ENCODE results near the gene HCRTR1. TPM values are rescaled to one million over a fixed set of nuclear protein-coding genes. Genes with fewer than 3 reads are reported as not detected.
A peak's percentile ranks its signal among the peaks of the same experiment; 100 is the strongest.

The HCRTR1 gene
- total RNA-seq (not detected), polyA plus RNA-seq (not detected)
- long read RNA-seq, donor 1, partial matches to known transcripts, result 7 of 17 reads
- long read RNA-seq, donor 1, other reads (novel, unspliced or antisense), result 10 of 17 reads
- long read RNA-seq, donor 2, result 0 reads
- long read RNA-seq, donor 3, result 0 reads
- long read RNA-seq, donor 4, result 0 reads
- long read RNA-seq, donor 5, result 0 reads
- long read RNA-seq, donor 6, result 0 reads
- long read RNA-seq, donor 7, result 0 reads
- long read RNA-seq, donor 8, result 0 reads
- long read RNA-seq, donor 9, result 0 reads
- long read RNA-seq, donor 10, partial matches to known transcripts, result 0 of 5 reads
- long read RNA-seq, donor 10, other reads (novel, unspliced or antisense), result 5 of 5 reads

DNA sequence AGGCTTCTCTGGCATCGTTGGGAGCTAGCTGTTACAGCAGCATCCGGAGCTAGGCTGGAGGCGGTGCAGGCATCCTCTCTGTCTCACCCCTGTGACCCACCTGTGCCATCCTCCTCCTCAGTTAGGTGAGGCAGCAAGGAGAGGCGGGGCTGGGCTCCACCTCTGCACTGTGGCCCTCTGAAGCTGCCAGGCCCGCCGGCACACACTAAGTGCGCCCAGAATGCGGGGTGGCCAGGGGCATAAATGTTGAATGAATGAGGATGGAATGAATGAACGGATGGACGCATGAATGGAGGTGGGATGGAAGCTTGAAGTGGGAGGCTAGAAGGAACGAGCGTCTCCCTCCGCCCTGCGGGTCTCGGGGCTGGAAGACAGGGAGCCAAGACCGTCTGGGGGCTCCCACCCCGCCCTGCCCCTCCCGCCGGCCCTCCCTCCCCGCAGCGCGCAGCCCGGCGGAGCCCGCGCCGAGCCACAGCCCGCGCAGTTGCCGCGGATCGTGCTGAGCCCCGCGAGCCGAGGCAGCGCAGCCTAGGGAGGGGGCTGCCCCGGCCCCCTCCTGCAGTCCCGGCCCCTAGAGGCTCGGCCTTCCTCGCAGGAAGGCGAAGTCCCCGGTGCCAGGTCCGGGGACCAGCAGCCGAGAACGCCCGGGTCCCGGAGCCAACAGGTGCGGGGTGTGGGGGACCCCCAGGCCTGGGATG, at the start of gene HCRTR1:
Gene HCRTR1 (plus strand): TSS at position 472 of the 698 bp plus-strand sequence. CDS start 1,504 bp downstream, outside the sequence.
- H3K4me1 ChIP-seq, result peaks cover 11 to 16% (median 13%) of the 10 kb centered on the region in 4 donors
- H3K27ac ChIP-seq, result no peak within 1 kb of the TSS
- intact Hi-C loops (cut with DNase I; ENCODE audit: low total_unique reads), result no loop called here
- H3K4me3 ChIP-seq, result peak within 1 kb of the TSS; percentile 47 to 60 (median 53)
- no peaks in the 10 kb centered on the region for H3K9me3 ChIP-seq
- TF ChIP-seq EP300 (IDR thresholded peaks at IDR 0.05) (no peak), POLR2A (IDR thresholded peaks at IDR 0.05) (no peak), POLR2AphosphoS5 (IDR thresholded peaks at IDR 0.05) (no peak)
- TF ChIP-seq, protein P1, sequence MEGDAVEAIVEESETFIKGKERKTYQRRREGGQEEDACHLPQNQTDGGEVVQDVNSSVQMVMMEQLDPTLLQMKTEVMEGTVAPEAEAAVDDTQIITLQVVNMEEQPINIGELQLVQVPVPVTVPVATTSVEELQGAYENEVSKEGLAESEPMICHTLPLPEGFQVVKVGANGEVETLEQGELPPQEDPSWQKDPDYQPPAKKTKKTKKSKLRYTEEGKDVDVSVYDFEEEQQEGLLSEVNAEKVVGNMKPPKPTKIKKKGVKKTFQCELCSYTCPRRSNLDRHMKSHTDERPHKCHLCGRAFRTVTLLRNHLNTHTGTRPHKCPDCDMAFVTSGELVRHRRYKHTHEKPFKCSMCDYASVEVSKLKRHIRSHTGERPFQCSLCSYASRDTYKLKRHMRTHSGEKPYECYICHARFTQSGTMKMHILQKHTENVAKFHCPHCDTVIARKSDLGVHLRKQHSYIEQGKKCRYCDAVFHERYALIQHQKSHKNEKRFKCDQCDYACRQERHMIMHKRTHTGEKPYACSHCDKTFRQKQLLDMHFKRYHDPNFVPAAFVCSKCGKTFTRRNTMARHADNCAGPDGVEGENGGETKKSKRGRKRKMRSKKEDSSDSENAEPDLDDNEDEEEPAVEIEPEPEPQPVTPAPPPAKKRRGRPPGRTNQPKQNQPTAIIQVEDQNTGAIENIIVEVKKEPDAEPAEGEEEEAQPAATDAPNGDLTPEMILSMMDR (IDR thresholded peaks at IDR 0.05), result no peak
- 8 to 23% (median 10%) methylated on average over 16 to 45 of the region's 48 CpGs for WGBS, 5 donors
- H3K27me3 ChIP-seq, result peaks cover 0 to 41% (median 27%) of the 10 kb centered on the region in 3 donors
- H3K36me3 ChIP-seq, result no peaks in the 10 kb centered on the region
- no peak for DNase-seq

DNA sequence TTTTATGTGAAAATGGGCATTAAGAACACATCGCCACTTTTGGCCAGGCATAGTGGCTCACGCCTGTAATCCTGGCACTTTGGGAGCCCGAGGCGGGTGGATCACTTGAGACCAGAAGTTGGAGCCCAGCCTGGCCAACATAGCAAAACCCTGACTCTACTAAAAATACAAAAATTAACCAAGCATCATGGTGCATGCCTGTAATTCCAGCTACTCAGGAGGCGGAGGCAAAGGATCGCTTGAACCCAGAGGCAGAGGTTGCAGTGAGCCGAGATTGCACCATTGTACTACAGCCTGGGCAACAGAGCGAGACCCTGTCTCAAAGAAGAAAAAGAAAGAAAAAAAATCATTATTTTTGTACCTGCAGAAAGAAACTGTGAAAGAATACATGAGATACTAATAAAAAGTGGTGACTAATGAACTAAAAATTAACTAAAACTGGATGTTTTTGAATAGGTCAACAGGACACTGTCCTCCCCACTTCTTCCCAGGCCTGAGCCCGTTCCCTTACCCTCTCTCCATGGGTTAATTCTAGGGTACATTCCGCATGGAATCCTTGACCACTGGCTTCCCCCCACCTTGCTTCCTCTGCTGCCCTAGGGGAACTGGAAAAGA, 49.4 kb upstream of the HCRTR1 start:
- no peak overlapping the region for H3K4me3 ChIP-seq
- WGBS, 5 donors, result 76 to 91% (median 81%) methylated on average over 10 of the region's 10 CpGs
- intact Hi-C loops (cut with DNase I; ENCODE audit: low total_unique reads), result no loop called here
- DNase-seq, result no peak
- no peaks in the 10 kb centered on the region for H3K36me3 ChIP-seq
- no peak overlapping the region for H3K27ac ChIP-seq
- H3K27me3 ChIP-seq, result peaks cover 0 to under 1% (median 0%) of the 10 kb centered on the region in 3 donors
- peaks cover 9 to 28% (median 15%) of the 10 kb centered on the region in 4 donors for H3K4me1 ChIP-seq
- H3K9me3 ChIP-seq, result no peaks in the 10 kb centered on the region
- TF ChIP-seq EP300 (IDR thresholded peaks at IDR 0.05) (no peak), POLR2AphosphoS5 (IDR thresholded peaks at IDR 0.05) (no peak)

DNA sequence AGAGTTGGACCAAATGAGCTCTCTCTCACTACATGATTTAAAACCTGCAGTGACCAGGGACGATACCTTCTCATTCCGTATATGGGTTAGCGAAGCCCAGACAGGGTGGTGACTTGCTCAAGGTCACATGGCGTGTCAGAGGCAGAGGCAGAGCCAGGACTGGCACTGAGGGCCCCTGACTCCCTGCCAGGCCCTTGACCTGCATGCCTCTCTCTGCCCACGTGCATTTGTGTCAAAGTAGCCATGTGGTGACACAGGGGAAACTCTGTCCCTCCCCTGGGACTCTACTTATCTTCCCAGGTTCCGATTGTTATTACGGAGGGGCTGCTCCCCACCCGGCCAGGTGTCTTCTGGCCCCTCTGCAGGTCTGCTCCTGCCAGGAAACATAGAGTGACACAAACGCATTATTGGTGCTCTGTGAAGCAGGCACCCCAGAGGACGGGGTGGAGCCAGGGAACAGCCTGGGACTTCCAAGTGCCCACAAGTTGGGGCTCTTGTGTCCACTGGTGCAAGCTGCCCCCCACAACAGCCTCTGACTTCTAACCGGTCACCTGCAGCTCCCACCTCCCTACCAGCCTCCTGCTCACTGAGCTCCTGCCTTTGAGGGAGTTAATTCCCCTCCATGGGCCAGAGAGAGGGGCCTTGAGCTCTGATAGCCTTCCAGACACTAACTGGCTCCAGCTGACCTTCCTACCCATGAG, 48.4 kb upstream of the HCRTR1 start:
- Histone ChIP-seq H3K36me3 (no peaks in the 10 kb centered on the region), H3K9me3 (no peaks in the 10 kb centered on the region), H3K4me3 (no peak overlapping the region), H3K27ac (no peak overlapping the region), H3K4me1 (peaks cover 19 to 35% (median 22%) of the 10 kb centered on the region in 4 donors), H3K27me3 (no peaks in the 10 kb centered on the region)
- 38 to 64% (median 53%) methylated on average over 8 to 11 of the region's 11 CpGs for WGBS, 5 donors
- intact Hi-C loops (cut with DNase I; ENCODE audit: low total_unique reads), result no loop called here
- DNase-seq, result peak in 1 of 2 donors; percentile 67
- TF ChIP-seq, protein P1 (IDR thresholded peaks at IDR 0.05), result no peak
- TF ChIP-seq POLR2AphosphoS5 (IDR thresholded peaks at IDR 0.05) (no peak), EP300 (IDR thresholded peaks at IDR 0.05) (no peak), POLR2A (IDR thresholded peaks at IDR 0.05) (no peak)

DNA sequence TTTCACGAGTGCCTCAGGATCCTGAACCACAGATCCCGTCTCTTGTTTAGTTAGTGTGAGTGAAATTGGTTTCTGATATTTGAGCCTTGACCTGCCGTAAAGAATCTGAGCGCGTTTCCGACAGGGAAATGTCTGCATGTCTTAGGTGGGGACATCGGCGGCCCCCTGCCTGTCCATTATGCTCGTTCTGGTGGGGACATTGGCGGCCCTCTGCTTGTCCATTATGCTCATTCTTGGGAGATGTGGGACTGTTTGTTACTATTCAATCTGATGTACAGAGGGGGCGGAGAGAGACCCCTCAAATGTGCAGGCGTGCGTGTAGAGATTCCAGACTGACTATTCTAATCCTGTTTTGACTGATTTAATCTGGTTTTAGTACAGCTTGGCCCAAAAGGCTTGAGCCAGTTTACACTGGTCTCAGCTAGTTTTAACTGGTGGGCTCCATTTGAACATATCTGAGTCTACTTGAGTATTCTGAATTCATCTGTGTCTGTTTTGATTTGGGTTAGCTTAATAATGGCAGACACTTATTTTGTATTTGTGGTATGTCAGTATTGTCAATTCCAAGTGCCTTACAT, 47.8 kb upstream of the HCRTR1 start:
- WGBS, 5 donors, result 75 to 84% (median 82%) methylated on average over 13 of the region's 13 CpGs
- intact Hi-C loops (cut with DNase I; ENCODE audit: low total_unique reads), result no loop called here
- Histone ChIP-seq H3K4me1 (peaks cover 21 to 35% (median 24%) of the 10 kb centered on the region in 4 donors), H3K9me3 (no peaks in the 10 kb centered on the region), H3K4me3 (no peak overlapping the region), H3K27me3 (no peaks in the 10 kb centered on the region), H3K36me3 (no peaks in the 10 kb centered on the region), H3K27ac (no peak overlapping the region)
- TF ChIP-seq POLR2AphosphoS5 (IDR thresholded peaks at IDR 0.05), result no peak
- no peak for TF ChIP-seq POLR2A (IDR thresholded peaks at IDR 0.05)
- TF ChIP-seq, protein P1 (IDR thresholded peaks at IDR 0.05), result no peak
- TF ChIP-seq EP300 (IDR thresholded peaks at IDR 0.05), result no peak
- no peak for DNase-seq
